Measurements from ENCODE around the gene DDX23. TPM values are rescaled to one million over a fixed set of nuclear protein-coding genes. Genes with fewer than 3 reads are reported as not detected.

The DDX23 gene
- total RNA-seq, 1 experiment from 2014 or later: 98.1 TPM

GRCh38 chr12:48863291-48863690, 11.3 kb upstream of the DDX23 start:
- Histone ChIP-seq H3K23me2 (ENCODE audit: insufficient read length, low read depth, low read length, poor library complexity, severe bottlenecking) (peaks cover 12% of the 10 kb centered on the region), H4K8ac (replicated peaks; ENCODE audit: insufficient read length, low read depth, low read length) (no peak overlapping the region), H4K91ac (ENCODE audit: insufficient read length, low read depth, low read length) (no peak overlapping the region), H2BK15ac (ENCODE audit: low read depth, low read length) (no peak overlapping the region), H3K14ac (ENCODE audit: insufficient read depth, low read length) (no peak overlapping the region), H2AFZ (ENCODE audit: low read length) (no peak overlapping the region), H4K5ac (ENCODE audit: insufficient read length, low read depth, low read length) (no peak overlapping the region), H4K20me1 (ENCODE audit: control insufficient read depth, insufficient read depth, insufficient read length) (no peaks in the 10 kb centered on the region), H3K79me2 (ENCODE audit: insufficient read depth, low read length) (no peaks in the 10 kb centered on the region), H3K27ac (ENCODE audit: insufficient read length, low read depth, low read length) (no peak overlapping the region), H3K56ac (ENCODE audit: insufficient read length, low read depth, low read length) (no peak overlapping the region), H2BK20ac (ENCODE audit: low read depth, low read length, poor library complexity, severe bottlenecking) (no peak overlapping the region), H3K9ac (ENCODE audit: extremely low read depth, insufficient read length, low read length) (peak overlapping the region; percentile 13), H3T11ph (ENCODE audit: low read length) (no peak overlapping the region), H2BK12ac (ENCODE audit: insufficient read length, low read depth, low read length) (no peak overlapping the region), H3K4me2 (ENCODE audit: insufficient read depth, insufficient read length, low read length) (peak overlapping the region; percentile 4), H2BK5ac (ENCODE audit: insufficient read length, low read length) (no peak overlapping the region), H3K9me3 (ENCODE audit: control insufficient read depth, low read depth, low read length) (no peaks in the 10 kb centered on the region), H3K23ac (ENCODE audit: insufficient read length, low read depth, low read length) (no peak overlapping the region), H3K18ac (ENCODE audit: insufficient read length, low read depth, low read length) (no peak overlapping the region), H2BK120ac (ENCODE audit: low read depth, low read length, poor library complexity, severe bottlenecking) (no peak overlapping the region), H3K79me1 (ENCODE audit: insufficient read depth, low read depth, low read length, poor library complexity, severe bottlenecking) (peaks cover 3% of the 10 kb centered on the region), H3K27me3 (ENCODE audit: insufficient read depth, low read length) (no peaks in the 10 kb centered on the region), H2AK5ac (ENCODE audit: insufficient read length, low read length) (no peak overlapping the region), H3K4ac (ENCODE audit: low read depth, low read length) (no peak overlapping the region), H3K4me1 (ENCODE audit: insufficient read depth, low read length) (peaks cover 12% of the 10 kb centered on the region; the same call in 1 of the 2 replicates)
- Mint-ChIP-seq H3K27me3 (ENCODE audit: low read depth) (no peaks in the 10 kb centered on the region), H3K27ac (no peak overlapping the region), H3K4me1 (peaks cover 37 to 41% of the 10 kb centered on the region in 2 experiments), H3K36me3 (ENCODE audit: insufficient read depth in 1 of 3, low read depth in 3 of 3) (peaks cover 15 to 38% (median 28%) of the 10 kb centered on the region in 3 experiments; a peak in 6 of 7 replicates), H3K9me3 (no peaks in the 10 kb centered on the region; a peak in 1 of 5 replicates), H3K4me3 (peak overlapping the region in 1 of 2 experiments; percentile 96; a peak in 2 of 5 replicates)
- TF ChIP-seq CTCF (conservative IDR thresholded peaks at IDR 0.05): no peak
- no CpG with 5 or more reads among the region's 4 CpGs for WGBS (ENCODE audit: extremely low coverage, insufficient read length, low lambda C conversion rate)
- no peak for DNase-seq

All from H9 (cell line).